Stimulated activated naive CD4-positive, alpha-beta T cell (primary cell): ENCODE measurements around the gene UBE4A.
A peak's percentile ranks its signal among the peaks of the same experiment; 100 is the strongest.

ENCODE experiments used
- DNase-seq, 6 experiments: peaks; one replicate each; lab custom pipeline; 2025; lab: John Stamatoyannopoulos, UW

Gene UBE4A

DNA sequence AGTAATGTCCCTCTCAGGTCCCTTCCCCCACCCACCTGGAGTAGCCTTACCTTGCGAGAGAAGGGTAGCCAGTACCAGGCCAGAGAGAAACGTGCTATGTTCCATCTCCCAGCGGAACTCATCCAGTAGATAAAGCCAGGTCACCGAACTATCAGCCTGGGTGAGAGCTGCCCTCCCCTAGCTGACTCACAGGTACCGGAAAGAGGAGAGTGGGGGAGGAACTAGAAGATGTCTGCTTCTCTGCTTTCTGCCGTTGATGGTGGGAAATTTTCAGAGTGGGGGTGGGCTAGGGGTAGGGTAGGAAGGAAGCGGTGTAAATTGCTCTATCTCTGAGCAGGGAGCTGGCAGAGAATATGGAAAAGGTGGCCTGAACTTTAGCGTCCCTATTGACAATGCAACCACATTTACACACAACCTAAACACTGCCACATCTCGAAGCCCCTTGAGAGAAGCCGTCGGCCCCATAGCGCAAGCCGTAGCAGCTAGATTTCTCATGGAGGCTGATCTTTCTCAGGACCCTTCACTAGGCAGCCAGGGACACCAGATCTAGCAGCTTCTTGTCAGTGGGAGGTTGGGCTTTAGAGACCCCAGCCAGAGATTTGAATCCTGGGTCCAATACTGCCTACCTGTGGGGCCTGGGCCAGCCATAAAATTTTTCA lies 16.8 kb upstream of the UBE4A start, which contains the start of gene CD3D:
TSS of gene CD3D (minus strand) at position 203 of the 659 bp plus-strand sequence. CDS start at position 105, 98 bp downstream.
- DNase-seq: peak; percentile 48 to 67 (median 66)

DNA sequence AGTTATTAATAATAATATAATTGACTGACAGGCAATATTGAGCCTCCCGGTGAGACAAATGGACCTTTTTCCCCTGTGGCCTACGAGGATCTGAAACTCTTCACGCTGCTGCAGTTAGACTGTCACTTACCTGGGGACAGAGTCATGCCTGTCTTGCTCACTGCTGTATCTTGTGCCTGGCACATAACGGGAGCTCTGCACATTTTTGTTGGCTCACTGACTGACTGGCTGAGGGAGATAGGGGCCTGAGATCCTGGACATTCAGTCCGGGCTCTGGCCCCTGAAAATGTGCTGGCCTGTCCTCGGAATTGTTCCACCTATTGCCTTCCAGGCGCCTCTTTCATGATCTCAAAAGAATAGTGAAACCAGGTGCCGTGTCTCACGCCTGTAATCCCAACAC lies 16.2 kb upstream of the UBE4A start:
- DNase-seq: peak in 2 of 6 experiments; percentile 15 to 42

GRCh38 chr11:118343981-118344515 lies 15.4 kb upstream of the UBE4A start, which contains the start of gene CD3G:
TSS of gene CD3G (plus strand) at chr11:118344344. CDS start at chr11:118344424, 80 bp downstream.
- DNase-seq: peak; percentile 60 to 79 (median 68)

DNA sequence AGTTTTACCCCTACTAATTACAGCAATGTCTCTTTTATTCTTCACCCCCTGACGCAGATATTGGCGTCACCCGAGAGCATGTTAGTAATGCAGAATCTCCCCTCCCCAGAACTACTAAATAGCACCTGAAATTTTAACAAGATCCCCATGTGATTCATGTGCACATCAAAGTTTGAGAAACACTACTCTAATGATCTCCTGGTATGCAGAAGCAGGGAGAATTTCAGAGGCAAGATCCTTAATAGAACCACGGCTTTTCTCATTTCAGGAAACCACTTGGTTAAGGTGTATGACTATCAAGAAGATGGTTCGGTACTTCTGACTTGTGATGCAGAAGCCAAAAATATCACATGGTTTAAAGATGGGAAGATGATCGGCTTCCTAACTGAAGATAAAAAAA lies 9.9 kb upstream of the UBE4A start:
- no peak for DNase-seq

DNA sequence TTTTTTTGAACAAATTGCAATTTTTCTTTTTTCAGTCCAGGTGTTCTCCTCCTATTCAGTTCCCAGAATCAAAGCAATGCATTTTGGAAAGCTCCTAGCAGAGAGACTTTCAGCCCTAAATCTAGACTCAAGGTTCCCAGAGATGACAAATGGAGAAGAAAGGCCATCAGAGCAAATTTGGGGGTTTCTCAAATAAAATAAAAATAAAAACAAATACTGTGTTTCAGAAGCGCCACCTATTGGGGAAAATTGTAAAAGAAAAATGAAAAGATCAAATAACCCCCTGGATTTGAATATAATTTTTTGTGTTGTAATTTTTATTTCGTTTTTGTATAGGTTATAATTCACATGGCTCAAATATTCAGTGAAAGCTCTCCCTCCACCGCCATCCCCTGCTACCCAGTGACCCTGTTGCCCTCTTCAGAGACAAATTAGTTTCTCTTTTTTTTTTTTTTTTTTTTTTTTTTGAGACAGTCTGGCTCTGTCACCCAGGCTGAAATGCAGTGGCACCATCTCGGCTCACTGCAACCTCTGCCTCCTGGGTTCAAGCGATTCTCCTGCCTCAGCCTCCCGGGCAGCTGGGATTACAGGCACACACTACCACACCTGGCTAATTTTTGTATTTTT lies 6.2 kb upstream of the UBE4A start:
- DNase-seq: peak in 4 of 6 experiments; percentile 10 to 72 (median 52)

GRCh38 chr11:118358071-118358470 lies 1.3 kb upstream of the UBE4A start:
- DNase-seq: no peak

DNA sequence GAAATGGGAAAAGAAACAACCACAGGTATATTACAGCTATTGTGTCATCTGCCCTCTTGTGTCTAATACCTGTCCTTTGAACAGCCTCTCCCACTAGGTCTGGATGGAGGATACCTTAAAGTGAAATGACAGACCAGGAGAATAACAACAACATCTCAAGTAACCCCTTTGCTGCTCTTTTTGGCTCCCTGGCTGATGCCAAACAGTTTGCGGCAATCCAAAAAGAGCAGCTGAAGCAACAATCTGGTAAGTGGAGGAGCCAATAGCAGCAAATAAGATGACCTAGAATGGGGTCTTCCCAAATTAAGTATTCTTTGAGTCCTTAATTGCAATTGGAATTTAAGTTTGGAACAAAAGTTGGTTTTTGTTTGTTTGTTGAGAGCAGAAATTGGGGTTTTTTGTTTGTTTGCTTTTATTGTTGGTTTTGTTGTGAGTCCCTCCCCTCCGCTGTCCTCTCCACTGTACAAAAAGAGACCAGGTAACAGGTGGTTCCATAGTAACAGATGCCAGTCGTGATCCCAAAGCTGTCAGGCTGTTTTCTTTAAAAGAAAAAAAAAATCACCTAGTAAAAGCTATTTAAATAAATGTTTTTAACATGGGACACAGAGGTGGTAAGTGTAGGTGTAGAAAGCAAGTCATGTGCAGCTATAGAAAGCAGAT lies 5.7 kb downstream of the UBE4A start:
- DNase-seq: no peak

GRCh38 chr11:118366287-118366686 lies 6.9 kb downstream of the UBE4A start:
- no peak for DNase-seq

DNA sequence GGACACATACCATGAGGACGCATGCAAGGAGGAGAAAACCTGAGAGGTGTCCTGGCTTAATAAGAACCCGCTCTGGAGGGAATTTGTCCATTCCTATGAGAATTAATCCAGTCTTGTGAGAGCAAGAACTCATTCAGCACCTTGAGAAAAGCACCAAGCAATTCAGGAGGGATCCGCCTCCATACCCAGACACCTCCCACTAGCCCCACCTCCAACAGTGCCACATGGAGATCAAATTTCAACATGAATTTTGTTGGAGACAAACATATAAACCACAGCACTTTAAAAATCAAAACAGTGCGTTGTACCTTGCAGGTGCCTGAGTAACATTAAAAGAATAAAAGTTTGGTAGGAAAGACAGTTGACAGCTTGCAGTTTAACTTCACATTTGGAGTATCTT lies 11.4 kb downstream of the UBE4A start:
- DNase-seq: no peak

DNA sequence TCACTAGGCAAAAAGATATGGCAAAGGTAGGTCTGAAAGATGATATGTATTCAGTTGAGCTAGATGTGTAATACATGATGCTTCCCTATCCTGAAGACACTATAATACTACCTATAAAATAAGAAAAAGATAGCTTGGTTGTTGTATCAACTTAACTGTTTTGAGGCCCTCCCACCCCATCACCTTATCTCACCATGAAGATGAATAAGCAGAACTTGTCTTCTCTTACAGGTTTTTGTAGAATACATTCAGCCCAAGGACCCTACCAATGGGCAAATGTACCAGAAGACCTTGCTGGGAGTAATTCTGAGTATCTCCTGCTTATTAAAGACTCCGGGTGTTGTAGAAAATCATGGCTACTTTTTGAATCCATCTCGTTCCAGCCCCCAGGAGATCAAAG lies 13.9 kb downstream of the UBE4A start:
- DNase-seq: no peak

GRCh38 chr11:118373871-118374270 lies 14.5 kb downstream of the UBE4A start:
- no peak for DNase-seq

DNA sequence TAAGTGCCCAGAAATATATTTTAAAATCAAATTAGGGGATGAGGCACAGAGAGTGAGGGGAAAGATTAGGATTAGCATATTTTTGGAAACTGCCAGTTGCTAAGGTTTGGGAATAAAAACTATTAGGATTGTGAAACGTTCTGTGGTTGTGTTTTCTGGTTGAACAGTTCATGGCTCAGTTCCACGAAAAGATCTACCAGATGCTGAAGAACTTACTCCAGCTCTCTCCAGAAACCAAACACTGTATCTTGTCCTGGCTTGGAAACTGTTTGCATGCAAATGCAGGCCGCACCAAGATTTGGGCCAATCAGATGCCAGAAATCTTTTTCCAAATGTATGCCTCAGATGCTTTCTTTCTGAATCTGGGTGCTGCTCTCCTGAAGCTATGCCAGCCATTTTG lies 15.3 kb downstream of the UBE4A start:
- no peak for DNase-seq

- no peak for DNase-seq
Observed at GRCh38 chr11:118375978-118376377, 16.6 kb downstream of the UBE4A start.

DNA sequence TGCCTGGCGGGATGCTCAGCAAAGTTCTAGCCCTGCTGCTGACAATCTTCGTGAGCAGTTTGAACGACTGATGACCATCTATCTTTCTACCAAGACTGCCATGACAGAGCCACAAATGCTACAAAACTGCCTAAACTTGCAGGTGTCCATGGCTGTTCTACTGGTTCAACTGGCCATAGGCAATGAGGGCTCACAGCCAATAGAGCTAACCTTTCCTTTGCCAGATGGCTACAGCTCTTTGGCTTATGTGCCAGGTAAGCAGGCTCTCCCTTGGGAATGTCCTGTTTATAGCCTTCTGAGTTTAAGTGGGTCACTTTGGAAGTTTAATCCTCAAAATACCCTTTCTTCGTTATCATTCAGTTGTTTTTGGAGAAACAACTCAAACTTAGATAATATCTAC lies 20.1 kb downstream of the UBE4A start:
- DNase-seq: no peak

DNA sequence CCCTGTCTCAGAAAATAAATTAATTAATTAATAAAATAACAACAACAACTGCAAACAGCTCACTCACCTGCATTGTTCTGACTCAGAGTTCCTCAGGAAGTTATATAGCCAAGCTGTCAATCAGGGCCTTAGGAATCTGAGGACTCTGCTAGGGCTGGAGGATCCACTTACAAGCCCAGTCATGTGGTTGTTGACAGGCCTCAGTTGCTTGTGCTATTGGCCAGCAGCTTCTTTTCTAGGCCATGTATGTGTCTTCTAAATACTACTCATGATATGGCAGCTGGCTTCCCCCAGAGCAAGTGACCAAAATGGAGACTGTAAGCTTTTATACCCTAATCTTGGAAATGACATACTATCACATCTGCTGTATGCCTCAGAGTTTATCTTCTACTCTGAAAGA lies 21.2 kb downstream of the UBE4A start:
- DNase-seq: no peak

DNA sequence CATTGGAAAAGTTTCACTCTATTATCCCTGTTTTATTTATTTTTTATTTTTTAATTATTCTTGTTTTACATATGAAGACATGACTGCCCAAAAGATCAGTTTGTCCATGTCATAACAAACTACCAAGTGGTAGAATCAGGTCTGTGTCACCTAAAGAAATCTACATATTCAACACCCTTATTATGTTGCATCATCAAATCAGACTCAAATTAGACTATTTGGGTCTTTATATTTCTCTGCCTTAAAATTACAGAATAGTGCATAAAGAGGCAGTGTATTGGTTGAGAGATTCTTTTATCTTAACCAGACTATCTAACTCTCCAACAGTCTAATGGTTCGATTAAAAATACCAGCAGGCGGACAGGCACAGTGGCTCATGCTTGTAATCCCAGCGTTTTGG lies 23.6 kb downstream of the UBE4A start:
- DNase-seq: no peak

DNA sequence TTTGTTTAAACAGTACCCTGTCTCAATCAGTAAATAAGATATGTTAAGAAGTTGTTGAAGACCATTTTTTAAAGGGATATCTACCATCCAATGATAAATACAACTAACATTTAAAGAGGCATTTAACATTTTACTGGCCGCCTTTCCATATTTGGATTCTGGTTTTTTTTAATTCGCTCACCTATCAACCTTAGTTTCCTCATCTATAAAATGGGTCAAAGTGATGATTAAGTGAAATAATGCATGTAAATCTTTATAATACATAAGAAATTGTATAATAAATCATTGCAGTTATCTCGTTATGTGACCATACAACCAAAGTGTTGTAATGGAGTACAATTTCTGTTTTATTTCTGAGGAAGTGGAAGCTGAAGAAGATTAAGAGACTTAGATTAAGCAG lies 24.3 kb downstream of the UBE4A start:
- no peak for DNase-seq

DNA sequence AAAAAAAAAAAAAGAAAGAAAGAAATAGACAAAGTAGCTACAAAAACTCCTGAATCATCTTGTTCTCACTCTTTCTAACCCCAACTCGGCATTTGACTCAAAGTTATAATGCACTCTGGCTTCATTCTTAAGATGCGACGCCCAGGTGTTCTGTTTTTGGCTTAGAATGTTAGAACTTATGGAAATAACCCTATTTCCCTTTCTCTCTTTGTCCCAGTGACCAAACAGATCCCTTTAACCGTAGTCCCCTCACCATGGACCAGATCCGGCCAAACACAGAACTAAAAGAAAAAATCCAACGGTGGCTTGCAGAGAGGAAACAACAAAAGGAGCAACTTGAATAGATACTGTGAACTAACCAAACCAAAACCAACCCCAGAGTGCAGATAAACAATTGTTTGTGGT lies 36.7 kb downstream of the UBE4A start:
- DNase-seq: no peak

- no peak for DNase-seq
Observed at GRCh38 chr11:118397448-118397847, 38.0 kb downstream of the UBE4A start.

DNA sequence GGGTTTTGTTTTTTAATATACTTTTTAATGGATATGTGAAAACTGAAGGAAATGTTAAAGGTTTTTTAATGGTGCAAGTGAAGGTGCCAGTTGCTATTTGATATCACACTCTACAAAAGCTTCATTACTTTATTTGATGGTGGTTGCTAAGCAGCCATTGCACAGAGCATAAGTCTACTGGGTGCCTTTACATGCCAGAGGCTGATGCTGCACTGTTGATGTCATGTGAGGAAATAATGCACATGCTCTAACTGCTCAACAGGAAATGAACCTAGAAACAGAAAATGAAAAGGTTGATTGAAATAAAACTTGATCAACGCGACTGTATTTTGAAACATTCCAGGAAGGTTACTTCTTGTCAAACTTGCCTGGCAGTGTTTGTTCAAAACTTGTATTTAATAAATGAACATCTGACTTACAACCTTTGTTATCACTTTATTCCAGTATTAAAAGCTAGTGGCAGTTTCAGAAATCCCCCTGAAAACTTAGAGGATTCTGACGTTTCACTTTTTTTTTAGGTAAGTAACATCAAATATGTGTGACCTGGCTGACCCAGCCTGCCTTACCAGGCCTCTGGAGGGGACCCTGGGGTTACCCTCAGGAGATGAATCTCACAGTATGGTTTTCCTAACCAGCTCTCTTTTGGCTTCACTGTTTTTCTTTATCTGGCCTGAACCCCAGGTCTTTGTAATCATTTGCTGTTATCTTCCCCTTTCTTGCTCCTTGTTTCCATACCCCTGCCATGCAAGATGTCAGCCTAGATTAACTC lies 39.6 kb downstream of the UBE4A start:
- DNase-seq: peak; percentile 10 to 87 (median 76)

GRCh38 chr11:118401151-118401879 lies 41.9 kb downstream of the UBE4A start, which contains the start of gene ATP5MG:
TSS of gene ATP5MG (plus strand) at chr11:118401606. CDS start at chr11:118401666, 60 bp downstream.
- DNase-seq: peak; percentile 84 to 95 (median 91)
